Measurements from ENCODE around the gene TIPARP. TPM values are rescaled to one million over a fixed set of nuclear protein-coding genes. Genes with fewer than 3 reads are reported as not detected.

The TIPARP gene
- total and polyA plus RNA-seq, 2 donors (not counting 1 experiment from before 2014, with no cell fraction given), result 8.6 to 22.1 TPM

- Histone ChIP-seq H3K79me2 (ENCODE audit: control insufficient read depth, insufficient read depth, low read length) (no peaks in the 10 kb centered on the region), H3K4me3 (replicated peaks in 1 of 4; ENCODE audit: control extremely low read depth in 1 of 4, insufficient read depth in 1 of 4, low read depth in 3 of 4, low read length in 4 of 4) (no peak overlapping the region)
Measured at GRCh38 chr3:156637480-156638022, 36.8 kb upstream of the TIPARP start.

GRCh38 chr3:156638271-156638670 lies 36.1 kb upstream of the TIPARP start:
- peaks cover 2% of the 10 kb centered on the region for H3K4me1 ChIP-seq (ENCODE audit: control insufficient read depth, extremely low read depth, insufficient read depth, low read length)
- no peaks in the 10 kb centered on the region for H3K79me2 ChIP-seq (ENCODE audit: control insufficient read depth, insufficient read depth, low read length)
- H3K4me3 ChIP-seq (replicated peaks in 1 of 4; ENCODE audit: control extremely low read depth in 1 of 4, insufficient read depth in 1 of 4, low read depth in 3 of 4, low read length in 4 of 4), result no peak overlapping the region
- no peak for DNase-seq (ENCODE audit: low read depth in 2 of 2)
- no peak for TF ChIP-seq CTCF (conservative IDR thresholded peaks at IDR 0.05 in 1 of 2, IDR thresholded peaks at IDR 0.05 in 1 of 2; ENCODE audit: low read depth in 1 of 2, low read length in 2 of 2)
- TF ChIP-seq EZH2 (IDR thresholded peaks at IDR 0.05; ENCODE audit: low read length, missing control alignments), result no peak
- H3K4me2 ChIP-seq (ENCODE audit: extremely low read depth, insufficient read depth, low read length), result no peak overlapping the region
- peaks cover 2% of the 10 kb centered on the region for H3K27me3 ChIP-seq (ENCODE audit: control insufficient read depth, insufficient read depth, low read length)
- no peaks in the 10 kb centered on the region for H4K20me1 ChIP-seq (ENCODE audit: control insufficient read depth, extremely low read depth, insufficient read depth, low read length)
- H3K36me3 ChIP-seq (ENCODE audit: control insufficient read depth, insufficient read depth, low read length), result no peaks in the 10 kb centered on the region
- no peak overlapping the region for H2AFZ ChIP-seq (ENCODE audit: low read length)
- H3K9ac ChIP-seq (ENCODE audit: insufficient read depth, low read length), result no peak overlapping the region
- H3K9me3 ChIP-seq (ENCODE audit: control insufficient read depth, insufficient read depth, low read depth, low read length), result no peaks in the 10 kb centered on the region
- no peak overlapping the region for H3K27ac ChIP-seq (ENCODE audit: insufficient read depth, low read length)

More at GRCh38 chr3:156637480-156638022, 36.8 kb upstream of the TIPARP start:
- peaks cover 2% of the 10 kb centered on the region for H3K27me3 ChIP-seq (ENCODE audit: control insufficient read depth, insufficient read depth, low read length)
- H3K4me2 ChIP-seq (ENCODE audit: extremely low read depth, insufficient read depth, low read length), result no peak overlapping the region
- H3K27ac ChIP-seq (ENCODE audit: insufficient read depth, low read length), result no peak overlapping the region
- TF ChIP-seq CTCF (conservative IDR thresholded peaks at IDR 0.05 in 1 of 2, IDR thresholded peaks at IDR 0.05 in 1 of 2; ENCODE audit: low read depth in 1 of 2, low read length in 2 of 2) (no peak), EZH2 (IDR thresholded peaks at IDR 0.05; ENCODE audit: low read length, missing control alignments) (no peak)
- no peak overlapping the region for H2AFZ ChIP-seq (ENCODE audit: low read length)
- no peaks in the 10 kb centered on the region for H3K36me3 ChIP-seq (ENCODE audit: control insufficient read depth, insufficient read depth, low read length)
- no peak overlapping the region for H3K9ac ChIP-seq (ENCODE audit: insufficient read depth, low read length)
- no peaks in the 10 kb centered on the region for H4K20me1 ChIP-seq (ENCODE audit: control insufficient read depth, extremely low read depth, insufficient read depth, low read length)
- peaks cover 2% of the 10 kb centered on the region for H3K4me1 ChIP-seq (ENCODE audit: control insufficient read depth, extremely low read depth, insufficient read depth, low read length)
- DNase-seq (ENCODE audit: low read depth in 2 of 2), result no peak
- H3K9me3 ChIP-seq (ENCODE audit: control insufficient read depth, insufficient read depth, low read depth, low read length), result no peaks in the 10 kb centered on the region

- TF ChIP-seq CTCF (conservative IDR thresholded peaks at IDR 0.05 in 1 of 2, IDR thresholded peaks at IDR 0.05 in 1 of 2; ENCODE audit: low read depth in 1 of 2, low read length in 2 of 2) (no peak), EZH2 (IDR thresholded peaks at IDR 0.05; ENCODE audit: low read length, missing control alignments) (no peak)
- Histone ChIP-seq H3K27ac (ENCODE audit: insufficient read depth, low read length) (no peak overlapping the region), H3K36me3 (ENCODE audit: control insufficient read depth, insufficient read depth, low read length) (no peaks in the 10 kb centered on the region), H3K79me2 (ENCODE audit: control insufficient read depth, insufficient read depth, low read length) (no peaks in the 10 kb centered on the region), H3K4me2 (ENCODE audit: extremely low read depth, insufficient read depth, low read length) (no peak overlapping the region), H3K27me3 (ENCODE audit: control insufficient read depth, insufficient read depth, low read length) (peaks cover 2% of the 10 kb centered on the region), H3K4me1 (ENCODE audit: control insufficient read depth, extremely low read depth, insufficient read depth, low read length) (peaks cover 3% of the 10 kb centered on the region), H3K4me3 (replicated peaks in 1 of 4; ENCODE audit: control extremely low read depth in 1 of 4, insufficient read depth in 1 of 4, low read depth in 3 of 4, low read length in 4 of 4) (no peak overlapping the region), H3K9me3 (ENCODE audit: control insufficient read depth, insufficient read depth, low read depth, low read length) (no peaks in the 10 kb centered on the region), H2AFZ (ENCODE audit: low read length) (no peak overlapping the region), H3K9ac (ENCODE audit: insufficient read depth, low read length) (no peak overlapping the region), H4K20me1 (ENCODE audit: control insufficient read depth, extremely low read depth, insufficient read depth, low read length) (no peaks in the 10 kb centered on the region)
- DNase-seq (ENCODE audit: low read depth in 2 of 2), result no peak
Measured at GRCh38 chr3:156639414-156640023, 34.9 kb upstream of the TIPARP start.
